Endothelial cell of umbilical vein (primary cell): ENCODE measurements around the gene NT5M. TPM values are rescaled to one million over a fixed set of nuclear protein-coding genes. Genes with fewer than 3 reads are reported as not detected.

Source experiments
- BruUV-seq: library from RNA; stranded (reverse); fragments of 400-500 nt; replicated peaks from 2 replicates; lab custom pipeline; 2021; lab: Mats Ljungman, UMichigan
- CTCF ChIA-PET: fragments of 300-600, 350-600 bp; sonication (Branson Sonifier 250); formaldehyde crosslinking; loops from one replicate; lab custom pipeline; 2021; ENCODE audit warnings: antibody characterized with exemption, inconsistent platforms; lab: Charles Lee
- POLR2A ChIA-PET: fragments of 300-600, 350-600 bp; sonication (Branson Sonifier 250); formaldehyde crosslinking; loops from one replicate; lab custom pipeline; 2021; ENCODE audit warnings: antibody characterized with exemption, inconsistent platforms; lab: Charles Lee
- DNase-seq: peaks from one replicate; pipeline ENCODE4 v3.0.0-alpha.2; 2011; ENCODE audit warnings: low read depth, low spot score
- FAIRE-seq: peaks from 2 replicates; lab custom pipeline; 2011; peaks lifted over from hg19 to GRCh38; lab: Jason Lieb, UNC
- H2AFZ ChIP-seq: 2 replicates; pipeline ENCODE4 v1.6.0; 2012; ENCODE audit warnings: low read depth, low read length, control low read depth, inconsistent platforms
- H3K27ac ChIP-seq: 2 replicates; pipeline ENCODE4 v1.5.1; 2011; ENCODE audit warnings: low read depth, mild to moderate bottlenecking, control low read depth, low read length, moderate library complexity; ENCODE audit not compliant: insufficient read depth
- H3K27me3 ChIP-seq, 2 experiments: 2 replicates each; pipeline versions ENCODE4 v1.6.0 to v1.6.1; 2011; ENCODE audit warnings: low read length in 2 of 2, mixed read lengths in 1 of 2; ENCODE audit not compliant: control insufficient read depth in 2 of 2, insufficient read depth in 2 of 2
- H3K36me3 ChIP-seq, 2 experiments: 2 replicates in 1 of 2; 3 replicates in 1 of 2; pipeline ENCODE4 v1.5.1; 2011; ENCODE audit warnings: low read length in 2 of 2, mild to moderate bottlenecking in 1 of 2, moderate library complexity in 1 of 2; ENCODE audit not compliant: control insufficient read depth in 2 of 2, insufficient read depth in 2 of 2; ENCODE audit errors: extremely low read depth in 1 of 2
- H3K4me1 ChIP-seq: 3 replicates; pipeline ENCODE4 v1.5.1; 2011; ENCODE audit warnings: mild to moderate bottlenecking, low read length; ENCODE audit not compliant: control insufficient read depth, insufficient read depth; ENCODE audit errors: extremely low read depth
- H3K4me2 ChIP-seq: 2 replicates; pipeline ENCODE4 v1.6.1; 2011; ENCODE audit warnings: low read length, control low read depth, mixed read lengths; ENCODE audit not compliant: insufficient read depth
- H3K4me3 ChIP-seq, 3 experiments: fragments of 200-600 bp in 1 of 3; sonication (generic), shearing (Covaris generic) in 1 of 3; replicated peaks in 1 of 3; 2 replicates each; pipeline ENCODE4 v1.5.1; 2011 to 2016; ENCODE audit warnings: control low read depth in 3 of 3, low read length in 3 of 3, mild to moderate bottlenecking in 2 of 3, inconsistent platforms in 1 of 3, low read depth in 1 of 3, moderate library complexity in 1 of 3; ENCODE audit not compliant: insufficient read depth in 1 of 3
- H3K79me2 ChIP-seq: 2 replicates; pipeline ENCODE4 v1.6.0; 2012; ENCODE audit warnings: low read length, inconsistent platforms; ENCODE audit not compliant: control insufficient read depth, insufficient read depth
- H3K9ac ChIP-seq: replicated peaks from 2 replicates; pipeline ENCODE3; 2011; ENCODE audit warnings: low read length, control low read depth; ENCODE audit not compliant: insufficient read depth; ENCODE audit errors: extremely low read depth
- H3K9me1 ChIP-seq: replicated peaks from 3 replicates; pipeline ENCODE4 v1.6.0; 2011; ENCODE audit warnings: mild to moderate bottlenecking, low read length; ENCODE audit not compliant: control insufficient read depth, insufficient read depth; ENCODE audit errors: extremely low read depth
- H3K9me3 ChIP-seq: replicated peaks from 2 replicates; pipeline ENCODE4 v1.5.1; 2012; ENCODE audit warnings: low read length, inconsistent platforms; ENCODE audit not compliant: control insufficient read depth, insufficient read depth
- H4K20me1 ChIP-seq: replicated peaks from 2 replicates; pipeline ENCODE3; 2011; ENCODE audit warnings: mild to moderate bottlenecking, low read length; ENCODE audit not compliant: control insufficient read depth, insufficient read depth; ENCODE audit errors: extremely low read depth
- EZH2 ChIP-seq: IDR thresholded peaks from 2 replicates; pipeline ENCODE4 v1.6.1; 2012; ENCODE audit warnings: borderline replicate concordance, low read depth, mild to moderate bottlenecking, moderate library complexity, low read length, inconsistent platforms; ENCODE audit not compliant: severe bottlenecking
- FOS ChIP-seq: IDR thresholded peaks from 2 replicates; pipeline ENCODE4 v1.6.1; 2011; ENCODE audit warnings: mild to moderate bottlenecking, low read length, moderate library complexity, borderline replicate concordance; ENCODE audit not compliant: insufficient read depth
- GATA2 ChIP-seq: IDR thresholded peaks from 2 replicates; pipeline ENCODE4 v1.7.0; 2011; ENCODE audit warnings: low read depth, mild to moderate bottlenecking, moderate library complexity, mixed read lengths, low read length; ENCODE audit not compliant: insufficient read length, insufficient read depth
- JUN ChIP-seq: IDR thresholded peaks from 2 replicates; pipeline ENCODE4 v1.6.1; 2011; ENCODE audit warnings: borderline replicate concordance, low read depth; ENCODE audit not compliant: insufficient read length, insufficient read depth
- MAX ChIP-seq: IDR thresholded peaks from 2 replicates; pipeline ENCODE4 v1.6.1; 2011; ENCODE audit not compliant: insufficient read depth, insufficient read length
- MYC ChIP-seq: IDR thresholded peaks from one replicate; pipeline ENCODE4 v1.6.1; 2011; ENCODE audit warnings: mild to moderate bottlenecking, low read depth, low read length
- POLR2A ChIP-seq: IDR thresholded peaks from 2 replicates; pipeline ENCODE4 v1.6.1; 2012; ENCODE audit warnings: low read depth, mild to moderate bottlenecking, control low read depth, low read length
- POLR2AphosphoS5 ChIP-seq: IDR thresholded peaks from 2 replicates; pipeline ENCODE4 v1.6.1; 2012; ENCODE audit warnings: low read depth, mild to moderate bottlenecking, control low read depth, low read length, moderate library complexity; ENCODE audit not compliant: insufficient read depth
- dilution Hi-C: fragments of 300-500 bp; cut with MboI; formaldehyde crosslinking; loops from one replicate; pipeline ENCODE4 v1.15.0; 2019; ENCODE audit warnings: low sequenced_read_pairs; ENCODE audit not compliant: extremely low pct_ligation_motif_present
- intact Hi-C: fragments of 100-400 bp; cut with micrococcal nuclease; formaldehyde crosslinking; loops from one replicate; pipeline ENCODE4 v1.10.0; 2022
- polyA plus RNA-seq, 4 experiments: library from polyadenylated mRNA; depleted of rRNA in 3 of 4; stranded (reverse) in 3 of 4; unstranded in 1 of 4; fragments of >200 nt; gene quantifications; 2 replicates each; pipeline versions ENCODE4 v1.2.1 to v1.2.3, GENCODE V29; 2011 to 2012; ENCODE audit warnings: missing spikeins in 1 of 4
- total RNA-seq: library from RNA; stranded (reverse); gene quantifications from 2 replicates; pipeline ENCODE4 v1.2.3, GENCODE V29; 2021
- TF ChIP-seq, protein P1 (sequence below), 2 donors: IDR thresholded peaks; 1 replicate in 1 of 2; 2 replicates in 1 of 2; pipeline ENCODE4 v1.5.1; 2011; ENCODE audit warnings: low read length in 2 of 2, mild to moderate bottlenecking in 2 of 2, moderate library complexity in 2 of 2, control low read depth in 1 of 2, inconsistent platforms in 1 of 2, low read depth in 1 of 2; ENCODE audit not compliant: insufficient read depth in 1 of 2; ENCODE audit errors: extremely low read depth in 1 of 2

The NT5M gene
- total and polyA plus RNA-seq, 2 donors (not counting 3 experiments of a cell fraction or from before 2014, with no cell fraction given), result 0.91 to 3.0 TPM

GRCh38 chr17:17350491-17351355 lies 47.5 kb downstream of the NT5M start:
- FAIRE-seq, result no peak
- dilution Hi-C loops, result no loop called here

DNA sequence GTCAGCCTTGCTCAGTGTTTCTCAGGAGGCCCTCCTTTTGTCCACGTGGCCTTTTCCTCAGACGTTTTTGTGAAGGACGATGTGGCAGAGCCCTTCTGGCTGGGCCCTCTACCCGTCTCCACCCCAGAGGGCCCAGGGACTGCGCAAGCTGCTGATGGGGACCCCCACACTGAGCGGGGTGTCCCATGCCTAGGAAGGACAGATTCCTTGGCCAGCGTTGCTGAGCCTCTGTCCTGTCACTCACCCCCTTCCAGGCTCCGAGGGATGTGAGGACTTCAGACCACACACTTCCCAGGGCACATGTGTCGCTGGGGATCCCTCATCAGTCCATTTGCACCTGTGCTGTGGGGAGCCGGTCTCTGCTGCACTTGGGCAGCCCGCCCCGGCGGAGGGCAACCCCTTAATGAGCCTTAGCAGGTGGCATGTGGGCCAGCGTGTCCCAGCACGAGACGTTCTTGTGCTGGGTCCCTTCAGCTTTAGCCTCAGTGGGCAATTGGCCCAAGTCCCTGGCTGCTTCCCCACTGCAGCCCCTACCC lies 48.3 kb downstream of the NT5M start:
- Histone ChIP-seq H4K20me1 (no peaks in the 10 kb centered on the region), H3K27me3 (no peaks in the 10 kb centered on the region), H3K9me1 (no peaks in the 10 kb centered on the region), H3K4me2 (no peak overlapping the region), H2AFZ (no peak overlapping the region), H3K9ac (no peak overlapping the region), H3K4me3 (no peak overlapping the region), H3K9me3 (no peaks in the 10 kb centered on the region), H3K36me3 (no peaks in the 10 kb centered on the region), H3K79me2 (no peaks in the 10 kb centered on the region), H3K27ac (peak overlapping the region; percentile 16), H3K4me1 (peaks cover 14% of the 10 kb centered on the region)
- no peak for FAIRE-seq
- BruUV-seq, result no TSS peak
- TF ChIP-seq JUN (no peak), EZH2 (no peak), POLR2A (no peak), POLR2AphosphoS5 (no peak), FOS (no peak), MYC (no peak), GATA2 (no peak), MAX (no peak)
- TF ChIP-seq, protein P1, sequence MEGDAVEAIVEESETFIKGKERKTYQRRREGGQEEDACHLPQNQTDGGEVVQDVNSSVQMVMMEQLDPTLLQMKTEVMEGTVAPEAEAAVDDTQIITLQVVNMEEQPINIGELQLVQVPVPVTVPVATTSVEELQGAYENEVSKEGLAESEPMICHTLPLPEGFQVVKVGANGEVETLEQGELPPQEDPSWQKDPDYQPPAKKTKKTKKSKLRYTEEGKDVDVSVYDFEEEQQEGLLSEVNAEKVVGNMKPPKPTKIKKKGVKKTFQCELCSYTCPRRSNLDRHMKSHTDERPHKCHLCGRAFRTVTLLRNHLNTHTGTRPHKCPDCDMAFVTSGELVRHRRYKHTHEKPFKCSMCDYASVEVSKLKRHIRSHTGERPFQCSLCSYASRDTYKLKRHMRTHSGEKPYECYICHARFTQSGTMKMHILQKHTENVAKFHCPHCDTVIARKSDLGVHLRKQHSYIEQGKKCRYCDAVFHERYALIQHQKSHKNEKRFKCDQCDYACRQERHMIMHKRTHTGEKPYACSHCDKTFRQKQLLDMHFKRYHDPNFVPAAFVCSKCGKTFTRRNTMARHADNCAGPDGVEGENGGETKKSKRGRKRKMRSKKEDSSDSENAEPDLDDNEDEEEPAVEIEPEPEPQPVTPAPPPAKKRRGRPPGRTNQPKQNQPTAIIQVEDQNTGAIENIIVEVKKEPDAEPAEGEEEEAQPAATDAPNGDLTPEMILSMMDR (IDR thresholded peaks at IDR 0.05; ENCODE audit: extremely low read depth in 1 of 2, insufficient read depth in 1 of 2, low read depth in 1 of 2, low read length in 2 of 2), result no peak
- ChIA-PET CTCF (interaction anchor here (1.1 to 5.7 kb wide), 5 partner anchors 145 to 291 kb away, joined by 5 to 64 read pairs (median 16); partner anchors contain the start of gene RASD1), POLR2A (interaction anchor here (1.0 kb wide), 1 partner anchor 145 kb away, joined by 3 read pairs; no protein-coding TSS in a partner anchor)
- dilution Hi-C loops (no loop called here), intact Hi-C loops (no loop called here)
- no peak for DNase-seq

More at GRCh38 chr17:17350491-17351355, 47.5 kb downstream of the NT5M start:
- H3K36me3 ChIP-seq, result no peaks in the 10 kb centered on the region
- no peak overlapping the region for H3K9ac ChIP-seq
- H3K9me1 ChIP-seq, result no peaks in the 10 kb centered on the region
- no peaks in the 10 kb centered on the region for H3K27me3 ChIP-seq
- TF ChIP-seq FOS (peak; percentile 12), MYC (no peak), POLR2AphosphoS5 (no peak)
- H3K4me1 ChIP-seq, result peaks cover 14% of the 10 kb centered on the region
- H4K20me1 ChIP-seq, result no peaks in the 10 kb centered on the region
- H3K27ac ChIP-seq, result no peak overlapping the region
- no peak overlapping the region for H3K4me2 ChIP-seq
- POLR2A ChIA-PET, result no interaction called here
- H3K4me3 ChIP-seq, result no peak overlapping the region
- CTCF ChIA-PET, result interaction anchor here (0.8 to 3.6 kb wide), 5 partner anchors 146 to 291 kb away, joined by 3 to 26 read pairs (median 9); partner anchors contain the start of gene RASD1
- DNase-seq, result no peak
- H2AFZ ChIP-seq, result no peak overlapping the region
- no TSS peak for BruUV-seq
- H3K79me2 ChIP-seq, result no peaks in the 10 kb centered on the region
- intact Hi-C loops, result no loop called here
- no peaks in the 10 kb centered on the region for H3K9me3 ChIP-seq
